HCT116 (cell line): Measurements from ENCODE around the gene DHRS2.
"Not testable (repeated sequence)": the region's sequence is repeated elsewhere in the genome, so short reads cannot be mapped to it uniquely, and the experiment has no call there.

ENCODE experiments used
- CEBPB ChIP-seq: IDR thresholded peaks from 2 replicates; pipeline ENCODE4 v1.6.1; 2012; ENCODE audit warnings: low read depth
- CTCF ChIP-seq, 3 experiments: fragments of 200-600 bp in 1 of 3; sonication (generic) in 1 of 3; IDR thresholded peaks in 2 of 3; conservative IDR thresholded peaks in 1 of 3; 2 replicates each; pipeline ENCODE4 v1.5.1; 2012 to 2017; ENCODE audit warnings: low read depth in 2 of 3, low read length in 2 of 3, antibody characterized with exemption in 1 of 3, borderline replicate concordance in 1 of 3, control low read depth in 1 of 3, mild to moderate bottlenecking in 1 of 3, mixed read lengths in 1 of 3, mixed run types in 1 of 3, moderate library complexity in 1 of 3; ENCODE audit not compliant: insufficient read depth in 1 of 3
- EZH2 ChIP-seq: fragments of 200-600 bp; sonication (generic); IDR thresholded peaks from 2 replicates; pipeline ENCODE4 v1.6.1; 2017; ENCODE audit warnings: antibody characterized with exemption, mixed run types
- POLR2A ChIP-seq: IDR thresholded peaks from 2 replicates; pipeline ENCODE4 v1.7.0; 2011; ENCODE audit warnings: borderline replicate concordance; ENCODE audit not compliant: insufficient read depth, insufficient read length; ENCODE audit errors: extremely low read depth
- TF ChIP-seq, protein P1 (sequence below): IDR thresholded peaks from 2 replicates; pipeline ENCODE4 v1.6.1; 2012; ENCODE audit warnings: low read depth

- TF ChIP-seq POLR2A; EZH2; CTCF (IDR thresholded peaks at IDR 0.05 in 2 of 3, conservative IDR thresholded peaks at IDR 0.05 in 1 of 3; ENCODE audit: borderline replicate concordance in 1 of 3, insufficient read depth in 1 of 3, low read depth in 2 of 3, low read length in 2 of 3); CEBPB: not testable (repeated sequence)
- TF ChIP-seq, protein P1, sequence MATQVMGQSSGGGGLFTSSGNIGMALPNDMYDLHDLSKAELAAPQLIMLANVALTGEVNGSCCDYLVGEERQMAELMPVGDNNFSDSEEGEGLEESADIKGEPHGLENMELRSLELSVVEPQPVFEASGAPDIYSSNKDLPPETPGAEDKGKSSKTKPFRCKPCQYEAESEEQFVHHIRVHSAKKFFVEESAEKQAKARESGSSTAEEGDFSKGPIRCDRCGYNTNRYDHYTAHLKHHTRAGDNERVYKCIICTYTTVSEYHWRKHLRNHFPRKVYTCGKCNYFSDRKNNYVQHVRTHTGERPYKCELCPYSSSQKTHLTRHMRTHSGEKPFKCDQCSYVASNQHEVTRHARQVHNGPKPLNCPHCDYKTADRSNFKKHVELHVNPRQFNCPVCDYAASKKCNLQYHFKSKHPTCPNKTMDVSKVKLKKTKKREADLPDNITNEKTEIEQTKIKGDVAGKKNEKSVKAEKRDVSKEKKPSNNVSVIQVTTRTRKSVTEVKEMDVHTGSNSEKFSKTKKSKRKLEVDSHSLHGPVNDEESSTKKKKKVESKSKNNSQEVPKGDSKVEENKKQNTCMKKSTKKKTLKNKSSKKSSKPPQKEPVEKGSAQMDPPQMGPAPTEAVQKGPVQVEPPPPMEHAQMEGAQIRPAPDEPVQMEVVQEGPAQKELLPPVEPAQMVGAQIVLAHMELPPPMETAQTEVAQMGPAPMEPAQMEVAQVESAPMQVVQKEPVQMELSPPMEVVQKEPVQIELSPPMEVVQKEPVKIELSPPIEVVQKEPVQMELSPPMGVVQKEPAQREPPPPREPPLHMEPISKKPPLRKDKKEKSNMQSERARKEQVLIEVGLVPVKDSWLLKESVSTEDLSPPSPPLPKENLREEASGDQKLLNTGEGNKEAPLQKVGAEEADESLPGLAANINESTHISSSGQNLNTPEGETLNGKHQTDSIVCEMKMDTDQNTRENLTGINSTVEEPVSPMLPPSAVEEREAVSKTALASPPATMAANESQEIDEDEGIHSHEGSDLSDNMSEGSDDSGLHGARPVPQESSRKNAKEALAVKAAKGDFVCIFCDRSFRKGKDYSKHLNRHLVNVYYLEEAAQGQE, result not testable (repeated sequence)
Observed at GRCh38 chr14:23637655-23638413, 1.7 kb downstream of the DHRS2 start.
